Choroid plexus epithelial cell (primary cell): Measurements from ENCODE around the gene PTPRK.
A peak's percentile ranks its signal among the peaks of the same experiment; 100 is the strongest.

Experiments
- DNase-seq: peaks from one replicate; pipeline ENCODE4 v3.0.0-alpha.2; 2010; ENCODE audit warnings: low read depth
- H3K4me3 ChIP-seq: 2 replicates; pipeline ENCODE4 v1.5.1; 2011; ENCODE audit warnings: low read depth, mild to moderate bottlenecking, control low read depth, low read length, moderate library complexity
- CTCF ChIP-seq: conservative IDR thresholded peaks from 2 replicates; pipeline ENCODE4 v1.5.1; 2011; ENCODE audit warnings: low read depth, mild to moderate bottlenecking, control low read depth, inconsistent platforms, low read length, moderate library complexity

Gene PTPRK

GRCh38 chr6:128209771-128210170, 310.6 kb downstream of the PTPRK start:
- DNase-seq: peak; percentile 87
- H3K4me3 ChIP-seq: no peak overlapping the region
- no peak for TF ChIP-seq CTCF

GRCh38 chr6:128208851-128209580, 311.4 kb downstream of the PTPRK start:
- H3K4me3 ChIP-seq: no peak overlapping the region
- no peak for TF ChIP-seq CTCF
- peak; percentile 69 for DNase-seq

GRCh38 chr6:128208078-128208477, 312.3 kb downstream of the PTPRK start:
- DNase-seq: peak; percentile 65
- TF ChIP-seq CTCF: no peak
- H3K4me3 ChIP-seq: no peak overlapping the region

GRCh38 chr6:128206610-128207426, 313.6 kb downstream of the PTPRK start:
- DNase-seq: no peak
- H3K4me3 ChIP-seq: no peak overlapping the region
- TF ChIP-seq CTCF: no peak

- peak; percentile 43 for DNase-seq
- no peak overlapping the region for H3K4me3 ChIP-seq
- no peak for TF ChIP-seq CTCF
These were observed 315.8 kb downstream of the PTPRK start for GRCh38 chr6:128204616-128205015.

GRCh38 chr6:128202169-128202765, 318.1 kb downstream of the PTPRK start:
- no peak for TF ChIP-seq CTCF
- no peak for DNase-seq
- no peak overlapping the region for H3K4me3 ChIP-seq
